ENCODE results near the gene TSR3.

The TSR3 gene

GRCh38 chr16:1378087-1378803 is 26.6 kb upstream of the TSR3 start:
- Histone ChIP-seq H3K36me3 (ENCODE audit: insufficient read depth, low read length) (no peaks in the 10 kb centered on the region), H3K79me2 (ENCODE audit: insufficient read depth, low read length) (no peaks in the 10 kb centered on the region), H3K4me1 (ENCODE audit: insufficient read depth, low read length, poor library complexity, severe bottlenecking) (no peaks in the 10 kb centered on the region), H3K27me3 (ENCODE audit: insufficient read depth, low read length, poor library complexity, severe bottlenecking) (no peaks in the 10 kb centered on the region), H3K9me2 (replicated peaks; ENCODE audit: low read depth, low read length) (no peaks in the 10 kb centered on the region), H3K9me3 (ENCODE audit: insufficient read depth, low read depth, low read length) (no peaks in the 10 kb centered on the region), H3F3A (ENCODE audit: low read depth) (no peaks in the 10 kb centered on the region), H3K9ac (ENCODE audit: low read depth, low read length, poor library complexity, severe bottlenecking) (no peak overlapping the region), H3K4me3 (ENCODE audit: low read length, poor library complexity, severe bottlenecking) (no peak overlapping the region), H4K20me1 (ENCODE audit: insufficient read depth, low read length, poor library complexity, severe bottlenecking) (no peaks in the 10 kb centered on the region), H2AFZ (ENCODE audit: low read length) (no peak overlapping the region), H3K4me2 (ENCODE audit: low read depth, low read length, poor library complexity, severe bottlenecking) (no peak overlapping the region)
- no peak for TF ChIP-seq CTCF (conservative IDR thresholded peaks at IDR 0.05; ENCODE audit: low read length)
- no peak for TF ChIP-seq EZH2phosphoT487 (IDR thresholded peaks at IDR 0.05; ENCODE audit: borderline replicate concordance)

- no peaks in the 10 kb centered on the region for H3K79me2 ChIP-seq (ENCODE audit: insufficient read depth, low read length)
- no peaks in the 10 kb centered on the region for H3K9me2 ChIP-seq (replicated peaks; ENCODE audit: low read depth, low read length)
- no peak overlapping the region for H3K4me3 ChIP-seq (ENCODE audit: low read length, poor library complexity, severe bottlenecking)
- H3K36me3 ChIP-seq (ENCODE audit: insufficient read depth, low read length): no peaks in the 10 kb centered on the region
- H3K4me1 ChIP-seq (ENCODE audit: insufficient read depth, low read length, poor library complexity, severe bottlenecking): no peaks in the 10 kb centered on the region
- H3K9me3 ChIP-seq (ENCODE audit: insufficient read depth, low read depth, low read length): no peaks in the 10 kb centered on the region
- TF ChIP-seq EZH2phosphoT487 (IDR thresholded peaks at IDR 0.05; ENCODE audit: borderline replicate concordance): no peak
- no peak for TF ChIP-seq CTCF (conservative IDR thresholded peaks at IDR 0.05; ENCODE audit: low read length)
- no peaks in the 10 kb centered on the region for H4K20me1 ChIP-seq (ENCODE audit: insufficient read depth, low read length, poor library complexity, severe bottlenecking)
- no peaks in the 10 kb centered on the region for H3F3A ChIP-seq (ENCODE audit: low read depth)
- H2AFZ ChIP-seq (ENCODE audit: low read length): no peak overlapping the region
- no peak overlapping the region for H3K9ac ChIP-seq (ENCODE audit: low read depth, low read length, poor library complexity, severe bottlenecking)
- no peak overlapping the region for H3K4me2 ChIP-seq (ENCODE audit: low read depth, low read length, poor library complexity, severe bottlenecking)
- H3K27me3 ChIP-seq (ENCODE audit: insufficient read depth, low read length, poor library complexity, severe bottlenecking): no peaks in the 10 kb centered on the region
Observed at GRCh38 chr16:1377406-1378010, 25.8 kb upstream of the TSR3 start.

- H3K9me2 ChIP-seq (replicated peaks; ENCODE audit: low read depth, low read length): no peaks in the 10 kb centered on the region
- TF ChIP-seq CTCF (conservative IDR thresholded peaks at IDR 0.05; ENCODE audit: low read length) (no peak), EZH2phosphoT487 (IDR thresholded peaks at IDR 0.05; ENCODE audit: borderline replicate concordance) (no peak)
- H3K36me3 ChIP-seq (ENCODE audit: insufficient read depth, low read length): no peaks in the 10 kb centered on the region
- no peaks in the 10 kb centered on the region for H3K27me3 ChIP-seq (ENCODE audit: insufficient read depth, low read length, poor library complexity, severe bottlenecking)
- H2AFZ ChIP-seq (ENCODE audit: low read length): no peak overlapping the region
- no peak overlapping the region for H3K4me3 ChIP-seq (ENCODE audit: low read length, poor library complexity, severe bottlenecking)
- H3K9ac ChIP-seq (ENCODE audit: low read depth, low read length, poor library complexity, severe bottlenecking): no peak overlapping the region
- no peaks in the 10 kb centered on the region for H3F3A ChIP-seq (ENCODE audit: low read depth)
- H3K4me2 ChIP-seq (ENCODE audit: low read depth, low read length, poor library complexity, severe bottlenecking): no peak overlapping the region
- no peaks in the 10 kb centered on the region for H4K20me1 ChIP-seq (ENCODE audit: insufficient read depth, low read length, poor library complexity, severe bottlenecking)
- H3K9me3 ChIP-seq (ENCODE audit: insufficient read depth, low read depth, low read length): no peaks in the 10 kb centered on the region
- H3K79me2 ChIP-seq (ENCODE audit: insufficient read depth, low read length): no peaks in the 10 kb centered on the region
- H3K4me1 ChIP-seq (ENCODE audit: insufficient read depth, low read length, poor library complexity, severe bottlenecking): no peaks in the 10 kb centered on the region
Observed at GRCh38 chr16:1375741-1376410, 24.2 kb upstream of the TSR3 start.

Data from Loucy (cell line).